ENCODE results near the gene PLXNA4. TPM values are rescaled to one million over a fixed set of nuclear protein-coding genes. Genes with fewer than 3 reads are reported as not detected.

Gene PLXNA4
- total RNA-seq, 4 donors from 2014 or later = 1.1 to 2.8 (median 1.4) TPM

DNA sequence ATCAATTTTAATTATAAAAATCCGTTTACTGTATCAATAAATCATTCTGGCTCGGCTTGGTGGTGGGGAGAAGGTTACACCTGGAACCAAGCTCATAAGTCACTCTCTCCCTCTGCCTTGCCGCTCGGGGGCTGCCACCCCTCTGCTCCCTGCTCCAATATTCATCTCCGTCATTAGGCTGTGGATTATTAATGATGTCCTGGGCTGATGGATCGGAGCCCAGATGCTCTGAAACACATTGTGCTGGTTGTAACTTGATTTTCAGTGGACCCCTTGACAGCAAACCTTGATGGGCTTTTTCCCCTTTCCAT is 314.2 kb downstream of the PLXNA4 start:
- no peaks in the 10 kb centered on the region for H3K4me1 ChIP-seq
- no peaks in the 10 kb centered on the region for H3K36me3 ChIP-seq
- TF ChIP-seq CTCF (IDR thresholded peaks at IDR 0.05) (no peak), EP300 (IDR thresholded peaks at IDR 0.05; ENCODE audit: low read depth) (no peak), POLR2A (IDR thresholded peaks at IDR 0.05) (no peak), POLR2AphosphoS5 (IDR thresholded peaks at IDR 0.05) (no peak)
- intact Hi-C loops (cut with DNase I; ENCODE audit: low total_unique reads) (no loop called here), in situ Hi-C loops (cut with MboI; ENCODE audit: low pct_ligation_motif_present in 1 of 4, low pct_unique_long_range_greater_than_20kb in 1 of 4, low sequenced_read_pairs in 3 of 4) (loop anchor here in 2 of 4 donors (25.0 kb wide), 1 partner anchor 325 kb away; no protein-coding TSS in a partner anchor)
- no peak for DNase-seq
- H3K27ac ChIP-seq = no peak overlapping the region
- H3K27me3 ChIP-seq = no peaks in the 10 kb centered on the region
- WGBS, 2 donors (ENCODE audit: low coverage in 1 of 2) = 58 to 62% methylated on average over 4 to 6 of the region's 6 CpGs
- no peak overlapping the region for H3K4me3 ChIP-seq
- no peaks in the 10 kb centered on the region for H3K9me3 ChIP-seq

- Histone ChIP-seq H3K4me1 (no peaks in the 10 kb centered on the region), H3K4me3 (no peak overlapping the region), H3K27me3 (no peaks in the 10 kb centered on the region), H3K27ac (no peak overlapping the region), H3K9me3 (no peaks in the 10 kb centered on the region), H3K36me3 (no peaks in the 10 kb centered on the region)
- no peak for DNase-seq
- no peak for TF ChIP-seq CTCF (IDR thresholded peaks at IDR 0.05)
- intact Hi-C loops (cut with DNase I; ENCODE audit: low total_unique reads) (no loop called here), in situ Hi-C loops (cut with MboI; ENCODE audit: low pct_ligation_motif_present in 1 of 4, low pct_unique_long_range_greater_than_20kb in 1 of 4, low sequenced_read_pairs in 3 of 4) (loop anchor here in 2 of 4 donors (25.0 kb wide), 1 partner anchor 324 kb away; no protein-coding TSS in a partner anchor)
- 76% methylated on average over 10 of the region's 10 CpGs; no CpG with 5 or more reads in 1 of the 2 donors for WGBS, 2 donors (ENCODE audit: low coverage in 1 of 2)
Observed at GRCh38 chr7:132261327-132262159, 314.7 kb downstream of the PLXNA4 start.

GRCh38 chr7:132258231-132258630 is 318.0 kb downstream of the PLXNA4 start:
- Histone ChIP-seq H3K4me3 (no peak overlapping the region), H3K36me3 (no peaks in the 10 kb centered on the region), H3K9me3 (no peaks in the 10 kb centered on the region), H3K27ac (no peak overlapping the region), H3K27me3 (no peaks in the 10 kb centered on the region), H3K4me1 (peaks cover 0 to 5% (median 0%) of the 10 kb centered on the region in 4 donors)
- intact Hi-C loops (cut with DNase I; ENCODE audit: low total_unique reads) (no loop called here), in situ Hi-C loops (cut with MboI; ENCODE audit: low pct_ligation_motif_present in 1 of 4, low pct_unique_long_range_greater_than_20kb in 1 of 4, low sequenced_read_pairs in 3 of 4) (loop anchor here in 2 of 4 donors (25.0 kb wide), 1 partner anchor 321 kb away; no protein-coding TSS in a partner anchor)
- TF ChIP-seq POLR2A (IDR thresholded peaks at IDR 0.05) (no peak), CTCF (IDR thresholded peaks at IDR 0.05) (no peak), EP300 (IDR thresholded peaks at IDR 0.05; ENCODE audit: low read depth) (no peak), POLR2AphosphoS5 (IDR thresholded peaks at IDR 0.05) (no peak)
- DNase-seq = no peak
- WGBS, 2 donors (ENCODE audit: low coverage in 1 of 2) = 92 to 95% methylated on average over 7 of the region's 7 CpGs

DNA sequence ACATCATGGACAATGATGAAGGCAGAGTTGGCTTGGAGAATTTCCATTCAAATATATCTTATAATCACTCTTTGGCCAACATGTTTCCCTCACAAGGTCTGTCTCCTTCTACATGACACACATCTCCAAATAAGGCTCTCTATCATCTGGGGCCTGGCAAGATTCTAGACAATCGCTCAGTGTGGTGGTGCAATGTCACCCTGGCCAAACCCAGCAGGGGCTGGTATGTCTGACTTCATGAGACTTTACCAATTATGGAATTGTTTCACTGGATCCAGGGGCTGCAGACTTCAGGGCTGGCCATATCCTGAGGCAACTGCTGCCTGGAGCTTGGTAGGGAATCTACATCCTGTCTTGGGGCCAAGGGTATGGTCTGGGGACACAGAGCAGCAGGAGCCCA is 319.0 kb downstream of the PLXNA4 start:
- TF ChIP-seq CTCF (IDR thresholded peaks at IDR 0.05) = no peak
- TF ChIP-seq POLR2A (IDR thresholded peaks at IDR 0.05) = no peak
- TF ChIP-seq EP300 (IDR thresholded peaks at IDR 0.05; ENCODE audit: low read depth) = no peak
- no peak for TF ChIP-seq POLR2AphosphoS5 (IDR thresholded peaks at IDR 0.05)
- in situ Hi-C loops (cut with MboI; ENCODE audit: low pct_ligation_motif_present in 1 of 4, low pct_unique_long_range_greater_than_20kb in 1 of 4, low sequenced_read_pairs in 3 of 4) (loop anchor here in 2 of 4 donors (25.0 kb wide), 1 partner anchor 320 kb away; no protein-coding TSS in a partner anchor), intact Hi-C loops (cut with DNase I; ENCODE audit: low total_unique reads) (no loop called here)
- no peak overlapping the region for H3K27ac ChIP-seq
- WGBS, 2 donors (ENCODE audit: low coverage in 1 of 2) = 91% methylated on average over 1 of the region's 1 CpG; no CpG with 5 or more reads in 1 of the 2 donors
- H3K36me3 ChIP-seq = no peaks in the 10 kb centered on the region
- no peaks in the 10 kb centered on the region for H3K27me3 ChIP-seq
- no peak overlapping the region for H3K4me3 ChIP-seq
- peaks cover 0 to 8% (median under 1%) of the 10 kb centered on the region in 4 donors for H3K4me1 ChIP-seq
- H3K9me3 ChIP-seq = no peaks in the 10 kb centered on the region
- DNase-seq = no peak
